NCI-H2029 treated with DMSO at 0.1 percent for 48 hours (cell line): ENCODE results near the gene GNGT2.

Experiments used
- DNase-seq: peaks from one replicate; lab custom pipeline; 2025; lab: John Stamatoyannopoulos, UW

GNGT2 gene

DNA sequence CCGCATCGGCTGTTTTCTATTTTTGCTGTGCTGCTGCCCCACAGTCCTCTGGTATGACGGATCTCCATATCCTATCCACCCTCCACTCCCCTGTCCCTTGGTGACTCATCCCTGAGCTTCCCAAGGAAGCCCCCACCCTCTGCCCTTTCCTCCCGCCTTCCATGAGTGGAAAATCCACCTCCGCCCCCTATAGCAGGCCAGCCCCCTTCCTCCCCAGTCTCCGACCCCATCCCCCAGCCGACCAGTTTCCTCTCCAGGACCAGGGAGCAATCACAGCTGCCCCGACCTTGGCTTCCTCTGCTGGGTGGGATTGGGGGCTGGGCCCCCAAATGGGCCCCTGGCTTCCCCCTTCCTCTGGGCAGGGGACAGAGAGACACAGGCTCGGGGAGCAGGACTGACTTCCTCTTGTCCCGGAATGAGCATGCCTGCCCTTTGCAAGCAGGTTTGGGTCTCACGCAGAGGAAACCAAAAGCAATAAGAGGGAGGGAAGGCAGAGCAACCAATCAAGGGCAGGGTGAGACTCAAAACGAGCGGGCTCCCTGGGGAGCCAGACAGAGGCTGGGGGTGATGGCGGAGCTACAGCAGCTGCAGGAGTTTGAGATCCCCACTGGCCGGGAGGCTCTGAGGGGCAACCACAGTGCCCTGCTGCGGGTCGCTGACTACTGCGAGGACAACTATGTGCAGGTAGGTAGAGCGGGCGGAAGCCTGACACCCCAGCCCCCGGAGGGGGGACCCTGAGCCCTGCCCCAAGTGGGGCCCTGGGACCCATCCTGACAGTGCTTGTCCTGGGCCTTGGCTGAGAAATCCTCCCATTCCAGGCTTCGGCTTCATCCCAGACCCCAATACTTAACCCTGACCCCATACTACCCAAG is at the start of gene GNGT2, which contains the start of gene ABI3:
Gene GNGT2 (minus strand): TSS at position 417 of the 872 bp plus-strand sequence. CDS start 3,152 bp downstream, outside the sequence.
Gene ABI3 (plus strand): TSS at position 550 of the 872 bp plus-strand sequence. CDS start 18 bp downstream, at position 568.
- no peak for DNase-seq

DNA sequence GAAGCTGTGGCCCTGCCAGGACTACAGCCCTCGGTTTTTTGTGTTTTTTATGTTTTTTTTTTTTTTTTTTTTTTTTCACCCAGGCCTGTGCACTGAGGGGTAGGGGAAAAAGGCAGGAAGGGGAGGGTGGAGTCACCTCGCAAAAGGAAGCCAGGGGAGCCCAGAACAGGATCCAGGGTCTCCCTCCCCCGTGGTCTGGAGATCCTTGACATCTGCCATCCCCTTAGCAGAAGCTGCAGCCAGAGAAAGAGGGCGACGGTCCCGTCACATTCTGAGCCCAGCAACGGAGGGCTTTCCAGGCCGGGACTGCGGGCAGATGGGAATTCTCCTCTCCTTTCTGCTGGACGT is 49.3 kb upstream of the GNGT2 start:
- DNase-seq: no peak

DNA sequence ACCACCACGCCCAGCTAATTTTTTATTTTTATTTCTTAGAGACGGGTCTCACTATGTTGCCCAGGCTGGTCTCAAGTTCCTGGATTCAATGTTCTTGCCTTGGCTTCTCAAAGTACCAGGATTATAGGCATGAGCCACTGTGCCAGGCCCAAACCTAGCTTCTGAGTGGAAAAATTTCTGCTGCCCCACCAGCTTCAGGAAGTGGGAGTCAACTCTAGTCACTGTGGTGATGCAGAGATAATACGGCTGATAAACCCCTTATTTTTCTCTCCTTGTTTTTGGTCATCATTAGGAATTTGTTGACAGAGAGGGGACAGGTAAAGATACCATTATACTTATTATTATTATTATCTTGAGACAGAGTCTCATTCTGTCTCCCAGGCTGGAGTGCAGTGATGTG is 48.0 kb upstream of the GNGT2 start:
- no peak for DNase-seq

DNA sequence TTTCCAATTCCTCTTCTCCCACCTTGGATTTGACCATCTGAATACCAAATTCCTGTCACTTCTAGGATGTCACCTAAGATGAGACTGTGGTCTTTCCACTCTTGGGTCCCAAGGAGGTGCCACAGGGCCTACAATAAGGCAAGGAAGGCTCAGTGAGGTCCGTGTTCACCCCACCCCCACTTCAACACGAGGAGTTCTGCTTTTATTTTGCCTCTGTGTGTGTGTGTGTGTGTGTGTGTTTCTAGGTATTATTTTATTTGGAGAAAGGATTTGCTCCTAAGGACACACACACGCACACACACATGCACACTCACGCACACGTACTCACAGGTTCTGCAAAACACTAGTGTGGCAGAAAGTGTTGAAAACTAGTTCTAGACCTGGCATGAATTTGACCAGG is 44.8 kb upstream of the GNGT2 start:
- DNase-seq: no peak

DNA sequence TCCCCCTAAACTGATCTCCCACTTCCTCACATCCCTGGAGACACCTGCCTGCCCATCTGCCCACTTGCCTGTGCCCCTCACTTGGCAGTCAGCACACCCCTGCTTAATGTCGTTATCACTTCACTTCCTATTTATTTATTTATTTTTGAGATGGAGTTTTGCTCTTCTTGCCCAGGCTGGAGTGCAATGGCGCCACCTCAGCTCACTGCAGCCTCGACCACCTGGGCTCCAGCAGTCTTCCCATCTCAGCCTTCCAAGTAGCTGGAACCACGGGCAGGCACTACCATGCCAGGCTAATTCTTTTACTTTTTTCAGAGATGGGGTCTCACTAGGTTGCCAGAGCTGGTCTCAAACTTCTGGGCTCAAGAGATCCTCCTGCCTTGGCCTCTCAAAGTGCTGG is 43.7 kb upstream of the GNGT2 start:
- DNase-seq: no peak

DNA sequence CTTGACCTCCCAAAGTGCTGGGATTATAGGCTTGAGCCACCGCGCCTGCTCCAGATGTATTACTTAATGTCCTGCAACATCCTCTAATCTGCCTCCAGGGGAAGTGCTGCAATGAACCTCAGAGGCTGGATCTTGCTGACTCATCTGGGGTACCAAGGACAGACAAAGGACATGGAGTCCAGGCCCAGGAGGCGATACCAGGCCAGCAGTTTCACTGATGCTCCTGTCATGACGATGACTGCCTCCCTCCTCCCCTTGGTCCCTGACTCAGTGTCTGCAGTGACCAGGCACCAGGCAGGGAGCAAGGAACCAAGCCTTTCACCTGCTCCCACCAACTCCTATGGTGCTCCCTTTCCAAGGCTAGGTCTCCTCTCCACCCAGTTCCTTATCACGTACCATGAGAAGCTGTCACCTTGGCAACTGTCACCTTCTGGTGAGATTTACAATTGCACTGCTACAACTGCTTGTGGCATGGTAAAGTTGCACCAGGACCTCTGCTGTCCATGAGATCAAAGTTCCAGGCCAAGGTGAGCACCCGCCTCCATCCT is 41.8 kb upstream of the GNGT2 start:
- no peak for DNase-seq

DNA sequence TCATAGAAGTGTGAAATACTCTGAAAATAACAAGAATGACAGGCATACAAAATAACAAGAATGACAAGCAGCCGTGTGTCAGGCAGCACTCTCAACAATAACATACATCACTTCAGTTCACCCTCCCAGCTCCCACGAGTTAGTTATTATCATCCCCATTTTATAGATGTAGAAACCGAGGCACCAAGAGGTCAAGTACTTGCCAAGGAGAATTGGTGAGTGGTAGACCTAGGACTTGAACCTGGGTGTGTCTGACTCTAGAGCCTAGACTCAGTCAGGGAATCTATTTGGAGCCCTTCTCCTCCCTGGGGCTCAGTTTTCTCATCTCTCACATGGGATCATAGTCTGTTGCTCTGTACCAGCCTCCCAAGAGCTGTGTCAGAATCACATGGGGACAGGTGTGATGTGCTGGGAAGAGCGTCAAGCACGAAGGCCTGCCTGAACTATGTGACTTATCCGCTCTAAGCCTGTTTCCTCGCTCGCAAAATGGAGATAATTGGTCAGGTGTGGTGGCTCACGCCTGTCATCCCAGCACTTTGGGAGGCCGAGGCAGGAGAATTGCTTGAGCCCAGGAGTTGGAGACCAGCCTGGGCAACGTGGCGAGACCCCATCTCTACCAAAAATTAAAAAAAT is 39.6 kb upstream of the GNGT2 start:
- DNase-seq: no peak

DNA sequence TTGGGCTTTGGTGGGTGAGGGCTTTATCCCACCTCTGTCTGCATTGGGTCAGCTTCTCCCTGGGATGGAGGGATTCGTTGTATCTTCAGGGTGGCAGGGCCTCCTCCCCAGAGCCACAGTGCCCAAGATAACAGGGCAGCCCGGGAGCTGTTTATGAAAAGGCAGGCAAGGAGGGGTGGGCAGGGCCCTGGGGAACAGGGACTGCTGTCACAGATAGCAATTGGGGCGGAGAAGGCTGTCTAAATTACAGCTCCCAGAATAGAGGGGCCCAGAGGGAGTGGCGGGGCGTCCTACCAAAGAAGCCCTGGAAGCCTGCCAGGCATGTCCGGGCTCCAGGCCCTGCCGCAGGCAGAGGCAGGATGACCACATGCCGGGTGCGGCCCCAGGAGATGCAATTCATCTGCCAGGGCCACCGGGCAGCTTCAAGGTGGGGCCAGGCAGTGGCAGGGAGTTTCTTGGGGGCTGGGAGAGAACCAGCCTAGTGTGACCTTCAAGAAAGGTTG is 39.0 kb upstream of the GNGT2 start:
- no peak for DNase-seq

DNA sequence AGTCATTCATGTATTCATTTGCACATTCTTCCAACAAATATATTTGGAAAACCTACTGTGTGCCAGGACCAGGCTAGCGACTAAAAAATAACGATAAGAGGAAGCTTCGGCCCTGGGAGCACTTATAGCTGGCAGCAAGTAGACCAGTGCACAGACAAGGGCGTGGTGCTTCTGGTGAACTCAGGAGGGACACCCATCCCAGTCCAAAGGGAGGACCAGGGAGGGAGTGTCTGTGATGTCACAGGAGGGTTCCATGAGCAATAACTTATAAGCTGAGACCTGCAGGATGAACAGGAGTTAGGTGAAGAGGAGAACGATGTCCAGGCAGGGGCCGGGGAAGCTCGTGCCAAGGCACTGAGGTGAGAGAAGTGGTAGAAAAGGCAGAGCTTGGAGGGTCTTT is 37.6 kb upstream of the GNGT2 start:
- DNase-seq: no peak

DNA sequence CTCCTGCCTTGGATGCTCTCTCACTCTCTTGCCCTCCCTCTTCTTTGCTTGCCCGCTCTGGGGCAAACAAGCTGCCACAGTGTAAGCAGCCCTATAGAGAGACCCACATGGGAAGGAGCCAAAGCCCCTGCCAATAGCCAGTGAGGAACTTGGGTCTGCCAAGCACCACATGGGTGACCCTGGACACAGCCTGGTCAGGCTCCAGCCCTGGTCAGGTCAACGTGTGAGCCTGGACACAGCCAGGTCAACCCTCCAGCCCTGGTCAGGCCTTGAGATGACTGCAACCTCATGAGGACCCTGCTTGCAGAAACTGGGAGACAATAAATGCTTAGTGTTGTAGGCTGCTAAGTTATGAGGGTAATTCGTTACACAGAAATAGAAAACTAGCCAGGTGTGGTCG is 34.5 kb upstream of the GNGT2 start:
- DNase-seq: no peak

DNA sequence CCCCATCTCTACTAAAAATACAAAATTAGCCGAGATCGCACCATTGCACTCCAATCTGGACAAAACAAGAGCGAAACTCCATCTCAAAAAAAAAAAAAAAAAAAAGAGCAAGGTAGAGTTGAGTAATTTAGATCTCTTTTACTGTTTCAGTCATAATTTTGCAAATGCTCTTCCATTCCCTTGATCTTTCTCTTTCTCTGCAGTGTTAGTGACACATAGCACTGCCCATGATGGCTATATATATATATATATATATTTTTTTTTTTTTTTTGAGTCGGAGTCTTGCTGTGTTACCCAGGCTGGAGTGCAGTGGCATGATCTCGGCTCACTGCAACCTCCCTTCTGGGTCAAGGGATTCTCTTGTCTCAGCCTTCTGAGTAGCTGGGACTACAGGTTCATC is 32.4 kb upstream of the GNGT2 start:
- no peak for DNase-seq

DNA sequence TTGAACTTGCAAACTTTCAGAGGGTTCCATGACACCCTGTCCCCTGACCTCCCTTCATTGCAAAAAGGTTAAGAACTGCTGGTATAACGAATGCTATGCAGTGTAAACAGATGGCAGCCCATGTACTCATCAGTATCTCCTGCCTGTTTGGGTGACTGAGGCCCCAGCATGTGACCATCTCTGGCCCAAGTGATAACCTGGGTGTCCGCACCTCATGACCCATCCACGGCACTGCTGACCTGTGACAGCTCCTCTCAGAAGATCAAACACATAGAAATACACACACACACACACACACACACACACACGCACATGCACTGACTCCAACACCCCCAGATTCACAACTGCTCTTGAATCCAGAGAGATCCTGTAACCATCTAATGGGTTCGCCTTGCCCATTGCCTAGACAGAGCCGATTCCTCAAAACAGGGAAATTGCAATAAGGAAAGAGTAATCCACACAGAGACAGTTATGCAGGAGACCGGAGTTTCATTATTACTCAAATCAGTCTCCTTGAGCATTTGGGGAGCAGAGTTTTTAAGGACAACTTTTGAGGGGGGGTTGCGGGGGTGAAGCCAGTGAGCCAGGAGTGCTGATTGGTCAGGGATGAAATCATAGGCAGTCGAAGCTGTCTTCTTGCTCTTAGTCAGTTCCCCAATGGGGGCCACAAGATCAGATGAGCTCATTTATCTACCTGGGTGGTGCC is 31.5 kb upstream of the GNGT2 start:
- no peak for DNase-seq

DNA sequence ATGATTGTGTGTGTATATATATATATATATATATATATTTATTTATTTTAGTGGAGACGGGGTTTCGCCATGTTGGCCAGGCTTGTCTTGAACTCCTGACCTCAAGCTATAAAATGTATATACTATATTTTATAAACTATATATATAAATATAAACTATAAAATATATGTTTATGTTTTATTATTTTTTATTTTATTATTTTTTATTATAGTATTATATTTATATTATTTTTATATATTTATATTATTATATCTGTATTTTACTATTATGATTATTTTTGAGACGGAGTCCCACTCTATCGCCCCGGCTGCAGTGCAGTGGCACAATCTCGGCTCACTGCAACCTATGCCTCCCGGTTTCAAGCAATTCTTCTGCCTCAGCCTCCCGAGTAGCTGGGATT is 30.7 kb upstream of the GNGT2 start:
- no peak for DNase-seq

DNA sequence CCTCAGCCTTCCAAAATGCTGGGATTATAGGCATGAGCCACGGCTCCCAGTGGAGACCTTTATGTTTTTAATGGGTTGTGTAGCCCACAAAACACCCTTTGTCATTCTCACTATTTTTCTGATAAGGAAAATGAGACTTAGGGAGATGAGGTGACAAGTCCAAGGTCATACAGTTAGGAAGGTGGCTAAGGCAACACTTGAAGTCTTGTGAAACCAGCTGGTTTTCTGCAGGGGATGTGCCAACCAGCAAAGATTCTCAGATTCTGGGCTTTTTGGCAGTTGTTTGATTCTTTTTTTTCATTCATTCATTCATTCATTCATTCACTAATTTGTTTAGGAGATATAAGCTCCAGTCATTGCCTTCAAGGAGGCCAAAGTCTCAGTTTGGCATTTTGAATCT is 30.2 kb upstream of the GNGT2 start:
- DNase-seq: no peak

DNA sequence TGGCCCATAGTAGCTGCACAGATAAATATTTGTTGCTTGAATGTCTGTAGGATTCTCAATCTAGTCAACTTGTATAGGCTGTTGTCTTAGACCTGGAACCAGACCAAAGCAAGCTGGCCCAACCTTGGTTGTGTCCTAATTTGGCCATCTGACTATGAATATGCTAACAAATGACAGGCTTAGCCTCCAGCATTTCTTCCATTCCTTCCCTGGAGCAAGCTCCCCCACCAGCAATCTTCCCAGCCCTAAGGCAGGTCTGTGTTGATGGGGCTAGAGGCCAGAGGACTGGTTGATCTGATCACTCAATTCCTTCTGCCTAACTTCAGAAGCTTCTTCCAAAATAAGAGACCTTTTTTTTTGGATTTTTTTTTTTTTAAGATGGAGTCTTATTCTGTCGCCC is 29.6 kb upstream of the GNGT2 start:
- no peak for DNase-seq

DNA sequence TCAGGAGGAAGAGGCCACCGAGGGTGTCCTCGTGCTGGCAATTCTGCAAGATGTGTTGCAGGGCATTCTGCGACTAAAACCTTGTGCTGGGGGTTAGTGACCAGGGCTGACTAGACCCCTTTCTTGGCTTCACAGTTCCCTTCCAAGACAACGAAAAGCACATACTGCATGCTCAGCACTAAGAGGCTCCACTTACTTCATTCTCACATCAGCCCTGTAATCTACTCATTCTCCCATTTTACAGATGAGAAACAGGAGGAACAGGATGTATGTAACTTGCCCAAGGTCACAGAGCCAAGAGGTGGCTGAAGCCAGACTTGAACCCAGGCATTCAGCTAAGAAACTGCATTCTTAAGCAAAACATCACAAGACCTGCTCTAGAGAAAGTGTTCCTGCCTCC is 25.5 kb upstream of the GNGT2 start:
- DNase-seq: no peak

DNA sequence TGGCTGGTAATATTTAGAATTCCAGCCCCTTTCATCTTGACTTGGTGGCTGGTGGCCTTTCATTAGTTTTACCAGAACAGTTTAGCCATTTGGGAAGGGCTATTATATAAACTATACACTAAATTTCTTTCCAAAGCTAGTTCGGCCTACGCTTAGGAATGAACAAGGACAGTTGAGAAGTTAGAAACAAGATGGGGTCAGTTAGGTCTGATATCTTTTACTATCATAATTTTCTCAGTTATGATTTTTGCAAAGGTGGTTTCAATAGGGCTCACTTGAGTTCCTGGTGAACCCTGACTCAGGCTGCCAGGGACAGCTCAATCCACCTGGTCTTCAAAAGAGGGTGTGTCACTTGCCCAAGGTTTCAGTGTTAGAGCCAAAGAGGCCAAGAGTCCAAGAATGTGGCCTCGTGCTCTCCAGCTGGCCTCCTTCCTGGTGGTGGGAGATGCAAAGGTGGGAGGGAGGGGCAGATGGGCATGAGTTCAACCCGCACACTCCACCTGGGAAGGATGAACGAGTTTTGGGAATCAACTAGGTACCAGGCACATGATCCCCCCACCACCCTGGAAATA is 24.2 kb upstream of the GNGT2 start:
- DNase-seq: no peak

DNA sequence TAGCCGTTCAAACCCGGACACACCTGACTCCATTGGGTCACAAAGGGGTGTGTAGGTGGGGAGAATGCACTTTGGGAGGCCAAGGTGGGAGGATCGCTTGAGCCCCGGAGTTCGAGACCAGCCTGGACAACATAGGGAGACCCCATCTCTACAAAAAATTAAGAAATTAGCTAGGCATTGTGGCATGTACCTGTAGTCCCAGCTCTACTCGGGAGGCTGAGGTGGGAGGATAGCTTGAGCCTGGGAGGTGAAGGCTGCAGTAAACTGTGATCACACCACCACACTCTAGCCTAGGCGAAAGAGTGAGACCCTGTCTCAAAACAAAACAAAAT is 21.2 kb upstream of the GNGT2 start:
- DNase-seq: no peak

DNA sequence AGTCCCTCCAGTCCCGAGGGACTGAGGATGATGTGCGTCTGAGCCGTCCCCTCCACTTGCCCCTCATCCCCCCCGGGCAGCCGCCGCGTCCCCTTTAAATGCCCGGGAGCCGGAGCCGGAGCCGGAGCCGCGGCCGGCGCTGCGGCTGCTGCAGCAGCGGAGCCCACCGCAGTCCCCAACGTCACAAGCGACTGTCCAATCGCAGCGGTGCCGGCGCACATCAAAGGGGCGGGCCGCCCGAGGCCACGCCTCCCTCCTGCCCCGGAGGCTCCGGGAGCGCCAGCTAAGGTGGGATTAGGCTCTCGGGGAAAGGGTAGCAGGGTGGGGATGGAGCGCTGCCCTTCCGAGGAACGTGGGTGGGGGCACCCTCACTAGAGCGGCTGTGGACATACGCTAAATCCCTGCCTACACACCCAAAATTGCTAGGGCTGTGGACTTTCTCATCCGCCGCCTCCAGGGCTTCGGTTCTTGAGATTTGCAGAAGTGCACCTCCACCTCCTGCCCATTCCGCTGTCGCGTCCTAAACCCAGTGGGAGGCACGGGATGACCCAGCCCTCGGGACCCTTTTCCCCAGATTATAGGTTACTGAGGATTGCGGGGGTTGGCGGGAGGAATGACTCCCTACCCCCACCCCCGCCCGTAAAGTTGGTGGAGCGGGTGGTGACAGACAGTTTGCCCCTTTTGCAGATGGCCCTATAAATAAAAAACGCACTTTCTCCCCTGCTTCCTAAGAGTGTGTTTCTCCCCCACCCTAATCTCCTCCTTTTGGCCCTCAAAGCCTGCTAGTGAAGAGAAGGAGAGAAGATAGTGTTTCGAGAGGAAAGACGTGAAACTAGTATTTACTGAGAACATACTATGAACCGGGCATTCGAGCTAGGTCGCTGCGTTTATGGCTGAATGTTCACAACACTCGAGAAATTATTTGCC is 20.5 kb upstream of the GNGT2 start, which contains the start of gene PHOSPHO1:
Gene PHOSPHO1 (minus strand): TSS at position 152 of the 927 bp plus-strand sequence. CDS start 4,096 bp downstream, outside the sequence.
- no peak for DNase-seq

DNA sequence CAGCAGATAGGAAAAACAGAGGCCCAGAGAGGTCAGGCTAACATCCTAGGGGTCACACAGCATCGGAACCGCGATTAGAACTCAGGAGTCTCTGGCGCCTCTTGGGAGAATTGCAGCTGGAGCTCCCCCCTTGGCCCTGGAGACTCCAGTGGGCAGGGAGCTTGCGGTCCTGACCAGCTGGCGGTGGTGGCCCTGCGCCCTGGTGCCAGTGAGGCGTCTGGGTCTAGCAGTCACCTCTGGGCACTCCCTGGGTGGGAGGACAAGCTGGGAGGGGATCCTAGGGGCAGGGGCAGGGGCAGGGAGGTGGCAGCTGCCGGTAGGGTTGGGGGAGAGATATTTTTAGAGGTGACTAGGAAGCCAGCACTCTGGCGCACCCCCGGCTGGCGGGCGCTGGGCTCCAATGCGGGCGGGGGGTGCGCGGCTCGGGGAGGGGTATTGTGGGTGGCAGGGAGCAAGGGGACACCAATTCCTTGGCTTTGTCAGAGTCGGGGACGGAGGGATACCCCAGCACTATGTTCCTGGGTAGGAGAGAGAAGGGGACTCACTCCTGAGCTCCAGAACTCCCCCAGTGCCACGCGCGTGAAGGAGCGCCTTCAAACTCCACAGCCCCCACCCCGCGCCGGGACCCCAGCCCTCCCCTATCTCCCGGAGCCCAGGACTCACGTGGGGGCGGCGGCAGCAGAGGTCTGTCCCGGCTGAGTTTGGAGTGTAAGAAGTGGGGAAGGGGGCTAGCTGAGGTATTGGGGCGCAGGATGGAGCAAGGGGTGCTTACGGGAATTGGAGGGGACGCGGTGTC is 19.6 kb upstream of the GNGT2 start:
- no peak for DNase-seq
